ENCODE data around the gene OR6B2.
"Not testable (repeated sequence)": the region's sequence is repeated elsewhere in the genome, so short reads cannot be mapped to it uniquely, and the experiment has no call there.

Gene OR6B2

GRCh38 chr2:240052524-240052923, 22.3 kb upstream of the OR6B2 start:
- no peak for TF ChIP-seq CTCF (IDR thresholded peaks at IDR 0.05; ENCODE audit: insufficient read depth, low read depth, low read length, missing control alignments)
- DNase-seq (ENCODE audit: low read depth) = no peak
- H3K4me3 ChIP-seq (ENCODE audit: low read length) = no peak overlapping the region

- no peak overlapping the region for H3K4me3 ChIP-seq (ENCODE audit: low read length)
- TF ChIP-seq CTCF (IDR thresholded peaks at IDR 0.05; ENCODE audit: insufficient read depth, low read depth, low read length, missing control alignments) = no peak
- DNase-seq (ENCODE audit: low read depth) = no peak
These were observed 21.5 kb upstream of the OR6B2 start for GRCh38 chr2:240051697-240052096.

DNA sequence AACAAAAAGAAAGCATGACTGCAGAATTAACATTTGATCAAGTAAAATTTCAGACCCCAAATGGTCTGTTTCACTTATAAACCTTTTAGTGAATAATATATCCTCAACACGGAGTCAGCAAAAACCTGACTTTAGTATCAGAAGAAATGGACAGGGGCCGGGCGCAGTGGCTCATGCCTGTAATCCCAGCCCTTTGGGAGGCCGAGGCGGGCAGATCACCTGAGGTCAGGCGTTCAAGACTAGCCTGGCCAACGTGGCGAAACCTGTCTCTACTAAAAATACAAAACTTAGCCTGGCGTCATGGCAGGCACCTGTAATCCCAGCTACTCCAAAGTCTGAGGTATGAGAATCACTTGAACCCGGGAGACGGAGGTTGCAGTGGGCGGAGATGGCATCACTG, 20.0 kb upstream of the OR6B2 start:
- no peak for TF ChIP-seq CTCF (IDR thresholded peaks at IDR 0.05; ENCODE audit: insufficient read depth, low read depth, low read length, missing control alignments)
- DNase-seq (ENCODE audit: low read depth) = no peak
- no peak overlapping the region for H3K4me3 ChIP-seq (ENCODE audit: low read length)

- no peak overlapping the region for H3K4me3 ChIP-seq (ENCODE audit: low read length)
- no peak for DNase-seq (ENCODE audit: low read depth)
- no peak for TF ChIP-seq CTCF (IDR thresholded peaks at IDR 0.05; ENCODE audit: insufficient read depth, low read depth, low read length, missing control alignments)
These were observed 18.0 kb upstream of the OR6B2 start for GRCh38 chr2:240048237-240048636.

DNA sequence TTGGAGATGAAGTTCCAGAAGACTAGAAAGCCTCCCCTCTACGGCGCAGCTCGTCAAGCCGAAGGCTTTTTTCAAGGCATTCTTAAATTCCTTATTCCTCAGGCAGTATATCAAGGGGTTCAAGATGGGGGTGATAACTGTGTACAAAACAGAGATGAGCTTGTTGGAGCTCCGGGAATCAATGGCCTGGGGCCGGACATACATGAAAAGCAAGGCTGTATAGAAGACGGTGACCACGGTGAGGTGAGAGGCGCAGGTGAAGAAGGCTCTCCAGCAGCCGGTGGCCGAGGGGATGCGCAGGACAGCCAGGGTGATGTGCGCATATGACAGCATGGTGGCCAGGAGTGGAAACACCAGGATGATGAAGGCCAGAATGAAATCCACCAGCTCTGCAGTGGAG, 14.9 kb upstream of the OR6B2 start:
- no peak for DNase-seq (ENCODE audit: low read depth)
- TF ChIP-seq CTCF (IDR thresholded peaks at IDR 0.05; ENCODE audit: insufficient read depth, low read depth, low read length, missing control alignments) = no peak
- H3K4me3 ChIP-seq (ENCODE audit: low read length) = no peak overlapping the region

- not testable (repeated sequence) for H3K4me3 ChIP-seq (ENCODE audit: low read length); DNase-seq (ENCODE audit: low read depth)
These were observed 13.9 kb upstream of the OR6B2 start for GRCh38 chr2:240044096-240044495.

GRCh38 chr2:240043279-240043989, 13.2 kb upstream of the OR6B2 start:
- no peak overlapping the region for H3K4me3 ChIP-seq (ENCODE audit: low read length)
- no peak for DNase-seq (ENCODE audit: low read depth)
- no peak for TF ChIP-seq CTCF (IDR thresholded peaks at IDR 0.05; ENCODE audit: insufficient read depth, low read depth, low read length, missing control alignments)
